ENCODE measurements around the gene BRSK2. TPM values are rescaled to one million over a fixed set of nuclear protein-coding genes. Genes with fewer than 3 reads are reported as not detected.

Gene BRSK2
- 0.33 and 0.48 TPM in 2 replicates for total RNA-seq

DNA sequence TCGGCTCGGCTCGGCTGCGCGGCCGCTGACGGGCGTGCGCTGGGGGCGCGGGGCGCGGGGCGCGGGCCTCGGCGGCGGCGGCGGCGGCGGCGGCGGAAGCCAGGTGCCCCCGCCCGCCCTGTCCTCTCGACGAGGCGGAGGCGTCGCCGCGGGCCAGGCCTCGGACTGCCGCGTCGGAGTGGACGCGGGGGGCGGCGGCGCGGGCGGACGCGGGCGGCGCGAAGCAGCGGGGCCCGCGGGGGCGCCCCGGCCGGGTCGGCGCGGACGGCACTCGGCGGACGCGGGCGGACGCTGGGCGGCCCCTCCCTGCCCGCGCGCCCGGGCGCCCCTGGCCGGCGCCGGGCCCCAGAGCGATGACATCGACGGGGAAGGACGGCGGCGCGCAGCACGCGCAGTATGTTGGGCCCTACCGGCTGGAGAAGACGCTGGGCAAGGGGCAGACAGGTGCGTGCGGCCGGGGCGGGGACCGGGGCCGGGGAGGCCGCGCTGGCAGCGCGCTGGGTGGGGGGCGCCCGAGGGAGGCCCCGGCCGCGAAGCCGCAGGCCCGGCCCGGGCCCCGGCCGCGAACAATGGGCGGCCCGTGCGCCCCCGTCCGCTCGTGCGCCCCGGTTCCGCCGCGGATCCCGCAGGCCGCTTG is at the start of gene BRSK2:
Gene BRSK2 (plus strand): TSS at position 3 of the 637 bp plus-strand sequence. CDS start 351 bp downstream, at position 354.

DNA sequence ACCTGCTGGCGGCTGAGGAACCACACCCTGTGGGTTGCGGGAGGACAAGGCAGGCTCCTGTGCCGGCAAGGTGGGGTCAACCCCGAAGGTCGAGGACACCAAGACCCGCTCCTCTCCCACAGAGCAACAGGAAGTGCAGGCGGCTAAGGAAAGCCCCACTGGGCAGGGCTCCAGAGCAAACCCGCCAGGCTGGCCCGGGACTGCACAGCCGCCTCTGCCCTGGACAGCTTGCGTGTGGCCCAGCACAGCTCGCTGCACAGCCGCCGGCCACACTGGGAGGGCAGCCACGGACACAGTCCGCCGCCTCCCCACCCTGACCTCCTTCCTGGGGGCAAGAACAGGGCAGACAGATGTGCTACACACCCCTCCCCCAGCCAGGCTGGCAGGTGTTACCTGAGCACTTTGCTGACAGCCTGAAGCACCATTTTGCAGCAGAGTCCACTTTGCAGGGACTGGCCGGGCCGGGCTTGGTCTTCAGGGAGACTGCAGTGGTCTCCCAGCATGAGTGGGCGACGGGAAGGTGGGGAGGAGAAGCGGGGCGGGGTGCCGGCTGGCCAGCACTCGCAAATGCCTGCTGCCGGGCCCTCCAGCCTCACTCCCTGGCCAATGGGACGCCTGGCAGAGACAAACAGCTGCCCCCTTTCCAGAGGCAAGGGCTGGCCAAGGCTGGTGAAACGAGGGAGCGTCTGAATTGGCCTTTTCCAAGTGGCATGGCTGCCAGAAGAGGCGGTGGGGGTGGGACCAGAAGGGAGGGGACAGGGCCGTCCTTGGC is 96.5 kb downstream of the BRSK2 start, which contains the start of gene MOB2:
Gene MOB2 (minus strand): TSS at position 726 of the 772 bp plus-strand sequence. CDS start 223 bp downstream, at position 503.

Other genes with a start within 250 kb of the BRSK2 start
- not detected in 2 replicates for gene MUC5AC, start 232.0 kb upstream of the BRSK2 start, total RNA-seq
- gene MUC5B, start 166.9 kb upstream of the BRSK2 start, total RNA-seq, result not detected in 2 replicates
- 34.8 and 38.5 TPM in 2 replicates for gene TOLLIP, start 80.3 kb upstream of the BRSK2 start, total RNA-seq
- 25.8 and 37.2 TPM in 2 replicates for gene MOB2, start 96.8 kb downstream of the BRSK2 start, total RNA-seq
- 0.57 and 1.3 TPM in 2 replicates for gene DUSP8, start 182.3 kb downstream of the BRSK2 start, total RNA-seq
- gene KRTAP5-1, start 195.3 kb downstream of the BRSK2 start, total RNA-seq, result not detected in 2 replicates
- not detected in 2 replicates for gene KRTAP5-2, start 208.4 kb downstream of the BRSK2 start, total RNA-seq
- not detected in 2 replicates for gene KRTAP5-3, start 218.5 kb downstream of the BRSK2 start, total RNA-seq
- not detected in 2 replicates for gene KRTAP5-4, start 232.2 kb downstream of the BRSK2 start, total RNA-seq
- not detected in 2 replicates for gene KRTAP5-5, start 239.8 kb downstream of the BRSK2 start, total RNA-seq